ENCODE data around the gene SPPL2C.

- TF ChIP-seq CTCF (IDR thresholded peaks at IDR 0.05; ENCODE audit: low read depth, low read length) (no peak), EZH2phosphoT487 (IDR thresholded peaks at IDR 0.05; ENCODE audit: low read depth) (no peak)
These were observed 9.5 kb downstream of the SPPL2C start for GRCh38 chr17:45854209-45854608.

Data from OCI-LY3 (cell line).